G401 (cell line): Measurements from ENCODE around the gene VEZT. TPM values are rescaled to one million over a fixed set of nuclear protein-coding genes. Genes with fewer than 3 reads are reported as not detected.

Experiments
- DNase-seq: peaks from one replicate; pipeline ENCODE4 v3.0.0-alpha.2; 2015; ENCODE audit warnings: low spot score
- in situ Hi-C: cut with HindIII; loops from 2 replicates; pipeline ENCODE4 v1.10.0; 2016; ENCODE audit warnings: low sequenced_read_pairs, mixed read lengths
- total RNA-seq: library from RNA; depleted of rRNA; stranded (reverse); fragments of >200 nt; shearing (Covaris generic); gene quantifications from 2 replicates; pipeline ENCODE4 v1.2.3, GENCODE V29; 2014

Gene VEZT
- total RNA-seq, 1 experiment from 2014 or later = 50.3 TPM

GRCh38 chr12:95197636-95198035, 20.0 kb upstream of the VEZT start:
- in situ Hi-C loops = no loop called here
- no peak for DNase-seq

GRCh38 chr12:95198914-95199313, 18.7 kb upstream of the VEZT start:
- in situ Hi-C loops = no loop called here
- no peak for DNase-seq

- no peak for DNase-seq
- in situ Hi-C loops = no loop called here
These were observed 17.3 kb upstream of the VEZT start for GRCh38 chr12:95200128-95200894.

- no peak for DNase-seq
- in situ Hi-C loops = no loop called here
These were observed 16.4 kb upstream of the VEZT start for GRCh38 chr12:95201056-95201670.

- no peak for DNase-seq
- in situ Hi-C loops = no loop called here
These were observed 14.7 kb upstream of the VEZT start for GRCh38 chr12:95202691-95203486.

GRCh38 chr12:95203487-95204030, 14.0 kb upstream of the VEZT start:
- in situ Hi-C loops = no loop called here
- DNase-seq = no peak

GRCh38 chr12:95204141-95204866, 13.3 kb upstream of the VEZT start:
- DNase-seq = no peak
- in situ Hi-C loops = no loop called here

GRCh38 chr12:95205016-95205624, 12.5 kb upstream of the VEZT start:
- in situ Hi-C loops = no loop called here

GRCh38 chr12:95205685-95206084, 11.9 kb upstream of the VEZT start:
- no peak for DNase-seq
- in situ Hi-C loops = no loop called here

More at GRCh38 chr12:95205016-95205624, 12.5 kb upstream of the VEZT start:
- no peak for DNase-seq

- in situ Hi-C loops = no loop called here
- no peak for DNase-seq
These were observed 10.7 kb upstream of the VEZT start for GRCh38 chr12:95206916-95207315.

GRCh38 chr12:95207407-95207806, 10.2 kb upstream of the VEZT start:
- in situ Hi-C loops = no loop called here
- DNase-seq = no peak

- no peak for DNase-seq
- in situ Hi-C loops = no loop called here
These were observed 8.9 kb upstream of the VEZT start for GRCh38 chr12:95208678-95209077.

GRCh38 chr12:95212586-95212985, 5.0 kb upstream of the VEZT start:
- DNase-seq = no peak
- in situ Hi-C loops = no loop called here

GRCh38 chr12:95213119-95213518, 4.5 kb upstream of the VEZT start:
- in situ Hi-C loops = no loop called here

GRCh38 chr12:95213928-95214327, 3.7 kb upstream of the VEZT start:
- in situ Hi-C loops = no loop called here
- DNase-seq = no peak

More at GRCh38 chr12:95213119-95213518, 4.5 kb upstream of the VEZT start:
- no peak for DNase-seq

- in situ Hi-C loops = no loop called here
- DNase-seq = no peak
These were observed 3.1 kb upstream of the VEZT start for GRCh38 chr12:95214466-95214865.

- in situ Hi-C loops = no loop called here
- DNase-seq = no peak
These were observed 1.7 kb upstream of the VEZT start for GRCh38 chr12:95215949-95216348.

GRCh38 chr12:95216711-95217376, 763 bp upstream of the VEZT start:
- in situ Hi-C loops = no loop called here
- peak; percentile 51 for DNase-seq
